SU-DHL-6 (cell line): ENCODE data around the gene PPT2.
A peak's percentile ranks its signal among the peaks of the same experiment; 100 is the strongest.
"Not testable (repeated sequence)": the region's sequence is repeated elsewhere in the genome, so short reads cannot be mapped to it uniquely, and the experiment has no call there.

Experiments
- H2AFZ ChIP-seq: fragments of 200-600 bp; sonication (generic); 2 replicates; pipeline ENCODE4 v1.6.1; 2014; ENCODE audit warnings: low read depth, mild to moderate bottlenecking, moderate library complexity, mixed read lengths, antibody characterized with exemption, low read length; ENCODE audit not compliant: severe bottlenecking
- H3F3A ChIP-seq: fragments of 200-600 bp; shearing (Covaris generic); 2 replicates; pipeline ENCODE4 v1.6.0; 2016; ENCODE audit warnings: antibody characterized with exemption, mild to moderate bottlenecking; ENCODE audit not compliant: insufficient read depth
- H3K27ac ChIP-seq: fragments of 200-600 bp; sonication (generic); 2 replicates; pipeline ENCODE4 v1.5.1; 2016; ENCODE audit warnings: low read depth, mild to moderate bottlenecking, low read length, moderate library complexity, mixed read lengths
- H3K27me3 ChIP-seq: fragments of 200-600 bp; sonication (generic), shearing (Covaris generic); 2 replicates; pipeline ENCODE4 v1.6.0; 2014; ENCODE audit warnings: mild to moderate bottlenecking, low read length
- H3K36me3 ChIP-seq: fragments of 200-600 bp; sonication (generic); 2 replicates; pipeline ENCODE4 v1.6.1; 2014; ENCODE audit warnings: mild to moderate bottlenecking, low read length, mixed read lengths
- H3K4me2 ChIP-seq: fragments of 300-600, 200-600 bp; shearing (Covaris generic), sonication (generic); 2 replicates; pipeline ENCODE4 v1.6.0; 2014; ENCODE audit warnings: low read length, low read depth, mild to moderate bottlenecking; ENCODE audit not compliant: poor library complexity, severe bottlenecking
- H3K4me3 ChIP-seq: fragments of 200-600 bp; sonication (generic); 2 replicates; pipeline ENCODE4 v1.5.1; 2014; ENCODE audit warnings: antibody characterized with exemption, low read length, mild to moderate bottlenecking, mixed read lengths; ENCODE audit not compliant: insufficient read depth, poor library complexity, severe bottlenecking
- H3K79me2 ChIP-seq: fragments of 200-600 bp; sonication (generic); 2 replicates; pipeline ENCODE4 v1.6.1; 2014; ENCODE audit warnings: mild to moderate bottlenecking, low read length, moderate library complexity; ENCODE audit not compliant: insufficient read depth
- H3K9ac ChIP-seq: fragments of 200-600 bp; sonication (generic); 2 replicates; pipeline ENCODE4 v1.7.0; 2014; ENCODE audit warnings: mild to moderate bottlenecking, low read length
- H3K9me2 ChIP-seq: fragments of 200-600 bp; sonication (generic); replicated peaks from 2 replicates; pipeline ENCODE4 v1.6.1; 2014; ENCODE audit warnings: low read length; ENCODE audit not compliant: insufficient read depth
- H3K9me3 ChIP-seq: fragments of 200-600 bp; sonication (generic); 2 replicates; pipeline ENCODE4 v1.6.1; 2014; ENCODE audit warnings: low read length, mixed read lengths; ENCODE audit not compliant: insufficient read depth
- H4K20me1 ChIP-seq: fragments of 200-600 bp; sonication (generic); 2 replicates; pipeline ENCODE4 v1.6.1; 2014; ENCODE audit warnings: low read depth, mild to moderate bottlenecking, antibody characterized with exemption, low read length, moderate library complexity, mixed read lengths
- CTCF ChIP-seq: fragments of 200-600 bp; sonication (generic); IDR thresholded peaks from one replicate; pipeline ENCODE4 v1.5.1; 2017; ENCODE audit warnings: antibody characterized with exemption, mild to moderate bottlenecking, low read length, moderate library complexity; ENCODE audit not compliant: insufficient read depth, poor library complexity, severe bottlenecking
- EZH2phosphoT487 ChIP-seq: fragments of 200-600 bp; sonication (generic), shearing (Covaris generic); conservative IDR thresholded peaks from 2 replicates; pipeline ENCODE4 v1.6.1; 2018; ENCODE audit warnings: mild to moderate bottlenecking, antibody characterized with exemption, low read length, moderate library complexity, mixed read lengths

The PPT2 gene

DNA sequence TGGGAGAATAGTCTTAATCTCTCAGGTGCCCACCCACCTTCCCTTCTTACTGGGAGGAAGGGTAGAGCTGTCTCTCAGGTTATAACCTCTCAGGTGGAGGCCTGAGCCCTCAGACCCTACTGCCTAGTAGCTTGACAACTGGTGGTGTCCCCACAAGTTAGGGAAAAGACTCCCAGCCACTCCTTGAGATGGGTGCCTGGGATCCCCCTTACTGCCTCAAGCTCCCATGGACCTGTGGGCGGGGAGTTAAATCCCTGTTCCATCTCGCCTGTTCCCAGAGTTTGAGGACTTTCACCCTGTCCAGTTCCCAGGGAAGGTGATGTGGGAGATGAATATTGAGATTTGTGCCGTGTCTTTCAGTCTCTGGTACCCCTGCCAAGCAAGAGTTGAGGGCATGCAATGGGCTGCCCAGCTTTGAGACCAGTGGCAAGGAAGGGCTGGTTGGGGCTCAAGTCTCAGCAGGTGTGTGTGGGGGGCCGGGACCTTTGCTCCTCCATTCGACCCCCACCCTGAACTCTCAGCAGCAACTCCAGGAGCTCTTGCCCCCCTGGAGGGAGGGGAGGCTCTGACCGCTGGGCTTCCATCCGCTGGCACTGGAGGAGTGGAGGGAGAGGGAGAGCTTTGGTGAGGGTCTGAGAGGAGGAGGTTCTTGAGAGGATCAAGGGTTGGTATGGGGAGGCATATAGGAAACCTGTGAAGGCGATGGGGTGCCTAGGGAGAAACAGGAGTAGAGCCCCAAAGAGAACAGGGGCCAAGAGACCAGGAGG, 37.2 kb downstream of the PPT2 start:
- Histone ChIP-seq H3K9ac (peak overlapping the region; percentile 91), H3K36me3 (no peaks in the 10 kb centered on the region), H3K9me3 (no peaks in the 10 kb centered on the region), H3K27ac (peak overlapping the region; percentile 87), H3K4me3 (peak overlapping the region; percentile 60), H4K20me1 (no peaks in the 10 kb centered on the region), H3F3A (peaks cover 32% of the 10 kb centered on the region), H3K9me2 (no peaks in the 10 kb centered on the region), H2AFZ (no peak overlapping the region), H3K4me2 (peak overlapping the region; percentile 95), H3K79me2 (peaks cover 30% of the 10 kb centered on the region), H3K27me3 (no peaks in the 10 kb centered on the region)
- no peak for TF ChIP-seq CTCF
- no peak for TF ChIP-seq EZH2phosphoT487

DNA sequence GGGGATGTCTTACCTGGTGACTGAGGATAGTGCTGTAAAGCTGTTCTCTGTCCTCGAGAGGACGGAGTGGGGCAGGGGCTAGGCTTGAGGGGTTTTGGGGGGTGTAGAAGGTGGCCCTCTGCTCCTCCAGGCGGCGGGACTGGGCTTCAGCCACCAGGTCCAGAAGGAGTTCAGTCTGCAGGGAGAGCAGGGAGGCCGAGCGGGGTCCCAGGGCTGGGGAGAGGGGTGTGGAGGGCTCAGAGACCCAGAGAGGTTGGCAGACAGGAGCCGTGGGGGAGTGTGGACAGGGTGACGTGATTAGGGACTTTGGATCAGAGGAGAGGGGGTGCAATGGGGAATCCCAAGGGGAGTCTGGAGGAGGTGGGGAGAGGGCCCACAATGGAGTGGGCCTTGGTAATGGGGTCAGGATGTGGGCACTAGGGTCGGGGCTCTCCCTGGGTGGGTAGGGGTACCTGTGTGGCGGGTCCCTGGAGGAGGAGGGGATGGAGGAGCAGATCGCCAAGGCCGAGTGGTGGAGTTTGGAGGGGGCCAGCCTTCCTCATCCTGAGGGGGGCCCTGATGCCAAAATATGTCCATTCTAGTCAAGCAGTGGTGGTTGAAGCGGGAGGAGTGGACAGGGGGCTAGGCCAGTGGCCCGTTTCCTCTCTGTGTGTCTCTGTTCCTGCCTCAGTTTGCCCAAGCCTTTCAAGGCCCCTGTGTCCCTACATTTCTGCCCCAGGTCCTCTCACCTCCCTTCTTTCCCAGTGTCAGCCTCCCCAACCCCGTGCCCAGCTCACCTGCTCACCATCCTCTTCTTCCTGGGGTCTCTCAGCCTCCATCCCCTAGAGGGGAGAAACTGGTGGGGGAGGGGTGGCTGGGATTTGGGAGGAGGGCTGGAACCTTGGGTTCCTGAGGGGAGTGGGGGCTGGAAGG, 38.0 kb downstream of the PPT2 start:
- H3K4me3 ChIP-seq = peak overlapping the region; percentile 60
- H3K9ac ChIP-seq = peak overlapping the region; percentile 91

DNA sequence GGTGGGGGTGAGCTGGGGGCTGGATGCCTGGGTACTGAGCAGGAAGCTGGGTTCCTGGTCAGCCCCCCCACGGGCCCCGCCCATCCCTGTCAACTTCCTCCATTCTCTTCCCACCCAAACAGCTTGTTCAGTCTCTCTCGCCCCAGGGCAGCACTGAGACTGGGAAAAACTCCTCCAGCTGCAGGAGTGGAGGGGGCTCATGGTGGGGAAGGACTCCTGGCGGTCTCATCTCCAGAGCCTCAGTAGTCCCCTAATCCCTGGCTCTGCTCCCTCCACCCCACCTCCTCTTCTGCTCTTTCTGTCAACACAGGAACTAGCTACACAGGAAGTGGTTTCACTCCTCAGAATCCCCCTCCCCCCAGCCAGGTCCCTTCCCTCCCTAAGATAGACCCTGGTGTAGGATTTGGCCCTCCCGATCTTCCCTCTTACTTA, 38.7 kb downstream of the PPT2 start, which contains the start of gene GPSM3:
Gene GPSM3 (minus strand): TSS at position 36 of the 432 bp plus-strand sequence. CDS start 130 bp downstream, outside the sequence.
- Histone ChIP-seq H3K4me3 (peak within 1 kb of the TSS; percentile 60), H3K79me2 (peaks cover 30% of the 10 kb centered on the region)

More for the DNA sequence above, 38.0 kb downstream of the PPT2 start:
- Histone ChIP-seq H3K27ac (peak overlapping the region; percentile 87), H3K9me2 (no peaks in the 10 kb centered on the region), H4K20me1 (no peaks in the 10 kb centered on the region), H3K9me3 (no peaks in the 10 kb centered on the region), H2AFZ (peak overlapping the region; percentile 66), H3F3A (peaks cover 40% of the 10 kb centered on the region), H3K79me2 (peaks cover 30% of the 10 kb centered on the region), H3K27me3 (no peaks in the 10 kb centered on the region), H3K4me2 (peak overlapping the region; percentile 95), H3K36me3 (no peaks in the 10 kb centered on the region)
- TF ChIP-seq CTCF (no peak), EZH2phosphoT487 (no peak)

DNA sequence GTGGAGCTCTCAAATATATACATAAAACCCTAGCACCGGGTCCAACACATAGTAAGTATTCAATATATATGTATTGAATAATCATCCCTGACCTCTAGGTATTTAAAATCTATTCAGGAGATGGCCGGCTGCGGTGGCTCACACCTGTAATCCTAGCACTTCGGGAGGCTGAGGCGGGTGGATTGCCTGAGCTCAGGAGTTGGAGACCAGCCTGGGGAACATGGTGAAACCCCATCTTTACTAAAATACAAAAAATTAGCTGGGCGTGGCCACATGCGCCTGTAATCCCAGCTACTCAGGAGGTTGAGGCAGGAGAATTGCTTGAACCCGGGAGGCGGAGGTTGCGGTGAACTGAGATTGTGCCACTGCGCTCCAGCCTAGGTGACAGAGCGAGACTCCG, 39.2 kb downstream of the PPT2 start:
- peak overlapping the region; percentile 87 for H3K27ac ChIP-seq
- peak overlapping the region; percentile 91 for H3K9ac ChIP-seq
- H3K4me3 ChIP-seq = peak overlapping the region; percentile 60
- H2AFZ ChIP-seq = peak overlapping the region; percentile 66
- H3K36me3 ChIP-seq, H4K20me1 ChIP-seq, H3K27me3 ChIP-seq, H3K9me2 ChIP-seq, H3K9me3 ChIP-seq: not testable (repeated sequence)
- H3F3A ChIP-seq = peaks cover 47% of the 10 kb centered on the region
- H3K4me2 ChIP-seq = peak overlapping the region; percentile 95
- H3K79me2 ChIP-seq = peaks cover 30% of the 10 kb centered on the region

More for the DNA sequence above, 38.7 kb downstream of the PPT2 start, which contains the start of gene GPSM3:
- H4K20me1 ChIP-seq = no peaks in the 10 kb centered on the region
- H2AFZ ChIP-seq = peak within 1 kb of the TSS; percentile 66
- H3K27ac ChIP-seq = peak within 1 kb of the TSS; percentile 87
- peaks cover 47% of the 10 kb centered on the region for H3F3A ChIP-seq
- no peaks in the 10 kb centered on the region for H3K27me3 ChIP-seq
- H3K36me3 ChIP-seq = no peaks in the 10 kb centered on the region
- H3K9me2 ChIP-seq = no peaks in the 10 kb centered on the region
- peak within 1 kb of the TSS; percentile 91 for H3K9ac ChIP-seq
- no peaks in the 10 kb centered on the region for H3K9me3 ChIP-seq
- H3K4me2 ChIP-seq = peak within 1 kb of the TSS; percentile 95
- no peak for TF ChIP-seq CTCF
- no peak for TF ChIP-seq EZH2phosphoT487
